T1000 (cell line): Measurements from ENCODE around the gene ARHGAP25.
"Not testable (repeated sequence)": the region's sequence is repeated elsewhere in the genome, so short reads cannot be mapped to it uniquely, and the experiment has no call there.

ENCODE experiments used
- DNase-seq: peaks from one replicate; lab custom pipeline; 2025; ENCODE audit warnings: mixed read lengths; lab: John Stamatoyannopoulos, UW

Gene ARHGAP25

GRCh38 chr2:68798569-68798968 is 64.0 kb downstream of the ARHGAP25 start:
- DNase-seq = no peak

GRCh38 chr2:68799140-68800026 is 64.8 kb downstream of the ARHGAP25 start:
- no peak for DNase-seq

- no peak for DNase-seq
Observed at GRCh38 chr2:68800027-68800401, 65.4 kb downstream of the ARHGAP25 start.

- no peak for DNase-seq
Observed at GRCh38 chr2:68800517-68800916, 65.9 kb downstream of the ARHGAP25 start.

GRCh38 chr2:68802161-68802560 is 67.5 kb downstream of the ARHGAP25 start:
- DNase-seq = not testable (repeated sequence)

GRCh38 chr2:68805025-68805424 is 70.4 kb downstream of the ARHGAP25 start:
- no peak for DNase-seq

GRCh38 chr2:68806511-68807109 is 72.0 kb downstream of the ARHGAP25 start:
- DNase-seq = no peak

GRCh38 chr2:68807821-68808266 is 73.2 kb downstream of the ARHGAP25 start:
- DNase-seq = no peak

GRCh38 chr2:68809324-68810240 is 75.0 kb downstream of the ARHGAP25 start:
- no peak for DNase-seq

GRCh38 chr2:68811364-68811763 is 76.8 kb downstream of the ARHGAP25 start:
- no peak for DNase-seq

- no peak for DNase-seq
Observed at GRCh38 chr2:68812251-68812650, 77.6 kb downstream of the ARHGAP25 start.

- no peak for DNase-seq
Observed at GRCh38 chr2:68813596-68813995, 79.0 kb downstream of the ARHGAP25 start.

GRCh38 chr2:68817306-68817705 is 82.7 kb downstream of the ARHGAP25 start:
- DNase-seq = no peak

- DNase-seq = no peak
Observed at GRCh38 chr2:68819556-68819955, 84.9 kb downstream of the ARHGAP25 start.

GRCh38 chr2:68822207-68822872 is 87.7 kb downstream of the ARHGAP25 start:
- DNase-seq = no peak

GRCh38 chr2:68824831-68825230 is 90.2 kb downstream of the ARHGAP25 start:
- DNase-seq = peak; percentile 21

GRCh38 chr2:68825866-68826265 is 91.3 kb downstream of the ARHGAP25 start:
- DNase-seq = no peak

- no peak for DNase-seq
Observed at GRCh38 chr2:68827666-68828065, 93.1 kb downstream of the ARHGAP25 start.

- peak; percentile 87 for DNase-seq
Observed at GRCh38 chr2:68828887-68829708, 94.5 kb downstream of the ARHGAP25 start.

- DNase-seq = no peak
Observed at GRCh38 chr2:68829749-68830148, 95.1 kb downstream of the ARHGAP25 start.
